Loucy (cell line): ENCODE results near the gene ZMYND8.
"Not testable (repeated sequence)": the region's sequence is repeated elsewhere in the genome, so short reads cannot be mapped to it uniquely, and the experiment has no call there.

Source experiments
- H2AFZ ChIP-seq: fragments of 200-600 bp; sonication (generic); 2 replicates; pipeline ENCODE4 v1.6.0; 2016; ENCODE audit warnings: antibody characterized with exemption, mild to moderate bottlenecking, low read length, moderate library complexity
- H3F3A ChIP-seq: fragments of 200-600 bp; 2 replicates; pipeline ENCODE4 v1.6.0; 2016; ENCODE audit warnings: antibody characterized with exemption, low read depth, mild to moderate bottlenecking
- H3K27me3 ChIP-seq: fragments of 200-600 bp; sonication (generic); 2 replicates; pipeline ENCODE4 v1.6.1; 2014; ENCODE audit warnings: low read length, mild to moderate bottlenecking; ENCODE audit not compliant: insufficient read depth, poor library complexity, severe bottlenecking
- H3K36me3 ChIP-seq: fragments of 200-600 bp; sonication (generic); 2 replicates; pipeline ENCODE4 v1.6.1; 2016; ENCODE audit warnings: low read length; ENCODE audit not compliant: insufficient read depth
- H3K4me1 ChIP-seq: fragments of 200-600 bp; sonication (generic); 2 replicates; pipeline ENCODE4 v1.5.1; 2014; ENCODE audit warnings: low read length, mild to moderate bottlenecking; ENCODE audit not compliant: insufficient read depth, poor library complexity, severe bottlenecking
- H3K4me2 ChIP-seq: fragments of 200-600 bp; sonication (generic); 2 replicates; pipeline ENCODE4 v1.6.0; 2014; ENCODE audit warnings: antibody characterized with exemption, low read length, low read depth, mild to moderate bottlenecking; ENCODE audit not compliant: poor library complexity, severe bottlenecking
- H3K4me3 ChIP-seq: fragments of 200-600 bp; sonication (generic); 2 replicates; pipeline ENCODE4 v1.5.1; 2014; ENCODE audit warnings: low read length, mild to moderate bottlenecking, mixed read lengths; ENCODE audit not compliant: poor library complexity, severe bottlenecking
- H3K79me2 ChIP-seq: fragments of 200-600 bp; sonication (generic); 2 replicates; pipeline ENCODE4 v1.6.1; 2014; ENCODE audit warnings: low read length; ENCODE audit not compliant: insufficient read depth
- H3K9ac ChIP-seq: fragments of 200-600 bp; sonication (generic); 2 replicates; pipeline ENCODE4 v1.6.0; 2014; ENCODE audit warnings: mild to moderate bottlenecking, low read depth, low read length, moderate library complexity; ENCODE audit not compliant: poor library complexity, severe bottlenecking
- H3K9me2 ChIP-seq: fragments of 200-600 bp; sonication (generic); replicated peaks from 2 replicates; pipeline ENCODE4 v1.6.1; 2016; ENCODE audit warnings: low read depth, low read length, mixed read lengths
- H3K9me3 ChIP-seq: fragments of 200-600 bp; sonication (generic); 2 replicates; pipeline ENCODE4 v1.6.1; 2014; ENCODE audit warnings: mild to moderate bottlenecking, antibody characterized with exemption, low read length, low read depth; ENCODE audit not compliant: insufficient read depth
- H4K20me1 ChIP-seq: fragments of 200-600 bp; sonication (generic); 2 replicates; pipeline ENCODE4 v1.6.0; 2014; ENCODE audit warnings: antibody characterized with exemption, low read length, mild to moderate bottlenecking; ENCODE audit not compliant: insufficient read depth, poor library complexity, severe bottlenecking
- CTCF ChIP-seq: fragments of 200-600 bp; sonication (generic); conservative IDR thresholded peaks from 2 replicates; pipeline ENCODE4 v1.5.1; 2014; ENCODE audit warnings: mild to moderate bottlenecking, antibody characterized with exemption, low read length
- EZH2phosphoT487 ChIP-seq: fragments of 200-600 bp; IDR thresholded peaks from 2 replicates; pipeline ENCODE4 v1.6.1; 2018; ENCODE audit warnings: antibody characterized with exemption, mild to moderate bottlenecking, moderate library complexity, borderline replicate concordance

ZMYND8 gene

GRCh38 chr20:47397652-47398301 is 41.3 kb upstream of the ZMYND8 start:
- no peaks in the 10 kb centered on the region for H3K79me2 ChIP-seq
- no peak overlapping the region for H3K4me3 ChIP-seq
- H2AFZ ChIP-seq, result no peak overlapping the region; the same call in 1 of the 2 replicates
- H3K9me2 ChIP-seq, result no peaks in the 10 kb centered on the region
- H3K36me3 ChIP-seq, result no peaks in the 10 kb centered on the region
- H3K9ac ChIP-seq, result no peak overlapping the region
- H3K4me1 ChIP-seq, result no peaks in the 10 kb centered on the region
- H3K4me2 ChIP-seq, result no peak overlapping the region
- no peaks in the 10 kb centered on the region for H3F3A ChIP-seq
- H3K27me3 ChIP-seq, result no peaks in the 10 kb centered on the region
- no peaks in the 10 kb centered on the region for H4K20me1 ChIP-seq
- H3K9me3 ChIP-seq, result no peaks in the 10 kb centered on the region
- TF ChIP-seq CTCF (no peak), EZH2phosphoT487 (no peak)

GRCh38 chr20:47396762-47397476 is 40.4 kb upstream of the ZMYND8 start:
- Histone ChIP-seq H2AFZ (peak overlapping the region; percentile 60; the same call in 1 of the 2 replicates), H3K79me2 (no peaks in the 10 kb centered on the region)

GRCh38 chr20:47393796-47394514 is 37.5 kb upstream of the ZMYND8 start:
- not testable (repeated sequence) for H3K4me2 ChIP-seq, H3K36me3 ChIP-seq, H3K4me3 ChIP-seq, H3K79me2 ChIP-seq, H3K27me3 ChIP-seq, H2AFZ ChIP-seq, H3K4me1 ChIP-seq, H3K9me2 ChIP-seq, H3F3A ChIP-seq, H3K9me3 ChIP-seq, H3K9ac ChIP-seq, H4K20me1 ChIP-seq

More at GRCh38 chr20:47396762-47397476, 40.4 kb upstream of the ZMYND8 start:
- Histone ChIP-seq H3K4me2 (no peak overlapping the region), H3K27me3 (no peaks in the 10 kb centered on the region), H3F3A (no peaks in the 10 kb centered on the region), H3K4me3 (no peak overlapping the region), H3K36me3 (no peaks in the 10 kb centered on the region), H4K20me1 (no peaks in the 10 kb centered on the region), H3K9ac (no peak overlapping the region), H3K9me3 (no peaks in the 10 kb centered on the region), H3K4me1 (no peaks in the 10 kb centered on the region), H3K9me2 (no peaks in the 10 kb centered on the region)
- TF ChIP-seq CTCF (no peak), EZH2phosphoT487 (no peak)
